Measurements from ENCODE around the gene ATP6V0E1.
"Not testable (repeated sequence)": the region's sequence is repeated elsewhere in the genome, so short reads cannot be mapped to it uniquely, and the experiment has no call there.

Gene ATP6V0E1

GRCh38 chr5:173075970-173076369 is 92.4 kb downstream of the ATP6V0E1 start:
- DNase-seq (ENCODE audit: low read depth, low spot score): no peak

GRCh38 chr5:173076471-173076870 is 92.9 kb downstream of the ATP6V0E1 start:
- DNase-seq (ENCODE audit: low read depth, low spot score): not testable (repeated sequence)

GRCh38 chr5:173078878-173079277 is 95.3 kb downstream of the ATP6V0E1 start:
- DNase-seq (ENCODE audit: low read depth, low spot score): no peak

Data from ELF-1 (cell line).